C4-2B (cell line): ENCODE data around the gene C20orf144.

ENCODE experiments used
- CTCF ChIP-seq: fragments of 450-650 bp; conservative IDR thresholded peaks from 2 replicates; pipeline ENCODE4 v1.5.1; 2017; ENCODE audit warnings: mild to moderate bottlenecking
- ZFX ChIP-seq: fragments of 450-650 bp; IDR thresholded peaks from 2 replicates; pipeline ENCODE4 v1.6.1; 2017

- TF ChIP-seq CTCF (no peak), ZFX (no peak)
Measured at GRCh38 chr20:33645072-33645358, 17.1 kb upstream of the C20orf144 start.
